ENCODE data around the gene KMT2E. TPM values are rescaled to one million over a fixed set of nuclear protein-coding genes. Genes with fewer than 3 reads are reported as not detected.

Gene KMT2E
- total RNA-seq, 8 experiments from 2014 or later, result 26.6 to 105 (median 77.8) TPM

DNA sequence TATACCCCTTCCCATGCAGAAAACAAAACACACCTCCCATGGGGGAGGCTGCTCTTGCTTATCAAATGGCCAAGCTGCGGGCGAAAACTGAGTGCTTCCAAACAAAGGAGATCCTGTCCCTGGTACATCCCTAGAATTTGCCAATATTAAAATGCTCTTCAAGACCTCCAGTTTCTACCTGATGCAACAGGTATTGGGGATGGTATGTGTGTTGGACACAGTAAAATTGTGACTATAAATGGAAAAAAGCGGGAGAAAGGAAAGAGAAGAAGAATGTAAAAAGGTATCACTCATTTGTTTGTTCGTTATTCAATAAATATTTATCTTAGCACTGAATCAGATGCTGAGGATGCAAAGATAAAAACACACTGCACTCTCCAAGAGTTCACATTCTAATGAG lies 123.9 kb downstream of the KMT2E start:
- Histone ChIP-seq H3K4me1 (replicated peaks in 1 of 2) (no peaks in the 10 kb centered on the region), H3K27ac (no peak overlapping the region), H3K4me3 (no peak overlapping the region)
- ATAC-seq (replicated peaks in 6 of 8), result no peak
- 89 to 100% (median 96%) methylated on average over 1 to 4 of the region's 4 CpGs; no CpG with 5 or more reads in 1 of the 10 experiments for WGBS, 10 experiments
- in situ Hi-C loops (cut with MboI; ENCODE audit: low pct_unique_long_range_greater_than_20kb in 2 of 9, low sequenced_read_pairs in 9 of 9, unreplicated experiment in 9 of 9), result no loop called here

- in situ Hi-C loops (cut with MboI; ENCODE audit: low pct_unique_long_range_greater_than_20kb in 2 of 9, low sequenced_read_pairs in 9 of 9, unreplicated experiment in 9 of 9), result no loop called here
- Histone ChIP-seq H3K4me1 (replicated peaks in 1 of 2) (no peaks in the 10 kb centered on the region), H3K27ac (no peak overlapping the region), H3K4me3 (no peak overlapping the region)
- no peak for ATAC-seq (replicated peaks in 6 of 8)
Observed at GRCh38 chr7:105139381-105139780, 125.4 kb downstream of the KMT2E start.

DNA sequence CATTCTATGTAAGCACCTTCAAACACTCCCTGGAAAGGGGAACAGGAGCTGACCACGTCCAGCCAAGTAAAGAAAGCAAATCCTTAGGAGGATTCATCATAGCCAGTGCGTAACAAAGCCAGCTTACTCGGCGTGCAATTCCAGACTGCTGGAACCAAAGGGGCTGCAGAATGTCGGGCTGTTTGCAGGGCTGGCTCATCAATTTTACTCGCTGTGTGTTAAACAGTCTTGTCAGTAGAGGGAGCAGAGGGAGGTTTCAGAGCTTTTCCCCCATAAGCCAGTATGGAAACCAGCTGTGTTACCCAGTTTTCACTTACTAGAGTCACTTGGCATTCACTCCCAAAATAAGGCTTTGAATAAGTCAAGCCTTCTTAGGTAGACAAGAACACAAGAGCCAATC lies 127.1 kb downstream of the KMT2E start:
- Histone ChIP-seq H3K4me1 (replicated peaks in 1 of 2) (no peaks in the 10 kb centered on the region), H3K4me3 (no peak overlapping the region), H3K27ac (no peak overlapping the region)
- peak; percentile 34 to 84 (median 46) for ATAC-seq (replicated peaks in 6 of 8)
- WGBS, 10 experiments, result 37 to 70% (median 48%) methylated on average over 1 to 6 of the region's 6 CpGs; no CpG with 5 or more reads in 4 of the 10 experiments
- in situ Hi-C loops (cut with MboI; ENCODE audit: low pct_unique_long_range_greater_than_20kb in 2 of 9, low sequenced_read_pairs in 9 of 9, unreplicated experiment in 9 of 9), result no loop called here

GRCh38 chr7:105149827-105150226 lies 135.8 kb downstream of the KMT2E start:
- in situ Hi-C loops (cut with MboI; ENCODE audit: low pct_unique_long_range_greater_than_20kb in 2 of 9, low sequenced_read_pairs in 9 of 9, unreplicated experiment in 9 of 9), result no loop called here
- ATAC-seq (replicated peaks in 6 of 8), result no peak
- Histone ChIP-seq H3K27ac (no peak overlapping the region), H3K4me1 (replicated peaks in 1 of 2) (peaks cover 0 to 4% of the 10 kb centered on the region in 2 donors), H3K4me3 (no peak overlapping the region)
- WGBS, 10 experiments, result 31 to 100% (median 90%) methylated on average over 1 to 3 of the region's 3 CpGs; no CpG with 5 or more reads in 1 of the 10 experiments

GRCh38 chr7:105151152-105151551 lies 137.1 kb downstream of the KMT2E start:
- H3K27ac ChIP-seq, result no peak overlapping the region
- no peak overlapping the region for H3K4me3 ChIP-seq
- 65 to 100% (median 91%) methylated on average over 2 to 3 of the region's 3 CpGs; no CpG with 5 or more reads in 1 of the 10 experiments for whole genome bisulfite sequencing, 10 experiments
- peaks cover 0 to 4% of the 10 kb centered on the region in 2 donors for H3K4me1 ChIP-seq (replicated peaks in 1 of 2)
- ATAC-seq (replicated peaks in 6 of 8), result no peak
- in situ Hi-C loops (cut with MboI; ENCODE audit: low pct_unique_long_range_greater_than_20kb in 2 of 9, low sequenced_read_pairs in 9 of 9, unreplicated experiment in 9 of 9), result no loop called here

DNA sequence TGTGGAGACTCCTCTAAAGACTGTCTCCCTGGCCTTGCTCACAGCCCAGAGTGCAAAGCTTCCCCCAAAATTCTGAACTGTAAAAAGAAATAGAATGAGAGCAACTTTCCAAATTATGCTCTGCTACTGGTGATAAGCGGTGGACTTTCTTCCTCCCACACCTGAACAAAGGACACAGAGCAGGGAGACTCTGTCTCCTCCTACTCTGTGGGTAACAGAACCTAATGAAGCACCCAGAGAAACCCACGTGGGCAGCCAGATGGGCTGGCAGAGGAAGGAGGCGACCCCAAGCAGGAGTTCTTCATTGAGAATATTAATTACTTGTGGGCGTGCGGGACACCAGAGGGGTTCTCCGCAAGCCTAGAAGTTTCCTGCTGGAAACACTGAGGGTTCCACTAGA lies 139.5 kb downstream of the KMT2E start:
- Histone ChIP-seq H3K4me1 (replicated peaks in 1 of 2) (peaks cover 0 to 3% of the 10 kb centered on the region in 2 donors), H3K27ac (no peak overlapping the region), H3K4me3 (no peak overlapping the region)
- in situ Hi-C loops (cut with MboI; ENCODE audit: low pct_unique_long_range_greater_than_20kb in 2 of 9, low sequenced_read_pairs in 9 of 9, unreplicated experiment in 9 of 9), result no loop called here
- no peak for ATAC-seq (replicated peaks in 6 of 8)
- WGBS, 10 experiments, result 73 to 100% (median 98%) methylated on average over 1 to 4 of the region's 6 CpGs; no CpG with 5 or more reads in 4 of the 10 experiments

- Histone ChIP-seq H3K4me1 (replicated peaks in 1 of 2) (no peaks in the 10 kb centered on the region), H3K27ac (no peak overlapping the region), H3K4me3 (no peak overlapping the region)
- 0 to 100% (median 100%) methylated on average over 1 to 2 of the region's 2 CpGs; no CpG with 5 or more reads in 1 of the 10 experiments for WGBS, 10 experiments
- ATAC-seq (replicated peaks in 6 of 8), result no peak
- in situ Hi-C loops (cut with MboI; ENCODE audit: low pct_unique_long_range_greater_than_20kb in 2 of 9, low sequenced_read_pairs in 9 of 9, unreplicated experiment in 9 of 9), result no loop called here
Observed at GRCh38 chr7:105154084-105154483, 140.1 kb downstream of the KMT2E start.

- ATAC-seq (replicated peaks in 6 of 8), result no peak
- Histone ChIP-seq H3K27ac (no peak overlapping the region), H3K4me1 (replicated peaks in 1 of 2) (no peaks in the 10 kb centered on the region), H3K4me3 (no peak overlapping the region)
- 91 to 100% (median 100%) methylated on average over 1 to 2 of the region's 2 CpGs for WGBS, 10 experiments
- in situ Hi-C loops (cut with MboI; ENCODE audit: low pct_unique_long_range_greater_than_20kb in 2 of 9, low sequenced_read_pairs in 9 of 9, unreplicated experiment in 9 of 9), result no loop called here
Observed at GRCh38 chr7:105156731-105157130, 142.7 kb downstream of the KMT2E start.

GRCh38 chr7:105157278-105157677 lies 143.3 kb downstream of the KMT2E start:
- in situ Hi-C loops (cut with MboI; ENCODE audit: low pct_unique_long_range_greater_than_20kb in 2 of 9, low sequenced_read_pairs in 9 of 9, unreplicated experiment in 9 of 9), result no loop called here
- Histone ChIP-seq H3K4me3 (no peak overlapping the region), H3K27ac (no peak overlapping the region), H3K4me1 (replicated peaks in 1 of 2) (no peaks in the 10 kb centered on the region)
- WGBS, 10 experiments, result 86 to 100% (median 95%) methylated on average over 2 to 3 of the region's 3 CpGs
- ATAC-seq (replicated peaks in 6 of 8), result no peak

DNA sequence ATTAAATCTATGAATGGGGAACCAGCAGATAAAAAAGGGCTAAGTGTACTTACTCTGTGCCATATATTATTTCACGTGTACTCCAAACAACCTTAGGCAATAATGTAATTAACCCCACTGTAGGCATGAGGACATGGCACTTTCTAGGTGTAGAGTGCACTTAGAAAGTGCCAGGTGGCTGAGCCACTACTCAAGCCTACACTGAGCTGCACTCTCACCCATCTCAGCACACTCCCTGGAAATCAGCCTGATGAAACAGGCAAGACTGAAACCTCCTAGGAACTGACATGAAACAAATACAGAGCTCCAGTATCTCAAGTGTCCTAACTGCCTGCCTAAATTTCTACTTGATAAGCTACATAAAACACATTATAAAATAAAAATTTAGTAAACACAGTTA lies 147.4 kb downstream of the KMT2E start:
- no peak for ATAC-seq (replicated peaks in 6 of 8)
- WGBS, 10 experiments, result 75 to 100% (median 100%) methylated on average over 1 of the region's 1 CpG; no CpG with 5 or more reads in 3 of the 10 experiments
- Histone ChIP-seq H3K4me3 (no peak overlapping the region), H3K27ac (no peak overlapping the region), H3K4me1 (replicated peaks in 1 of 2) (no peaks in the 10 kb centered on the region)
- in situ Hi-C loops (cut with MboI; ENCODE audit: low pct_unique_long_range_greater_than_20kb in 2 of 9, low sequenced_read_pairs in 9 of 9, unreplicated experiment in 9 of 9), result no loop called here

All from motor neuron (in vitro differentiated cells).